OCI-LY7 (cell line): ENCODE data around the gene MEF2A.

Source experiments
- CTCF ChIP-seq: fragments of 200-600 bp; sonication (generic); conservative IDR thresholded peaks from 2 replicates; pipeline ENCODE4 v1.5.1; 2014; ENCODE audit warnings: mild to moderate bottlenecking, antibody characterized with exemption, low read length, moderate library complexity, mixed read lengths
- EZH2phosphoT487 ChIP-seq: fragments of 200-600 bp; sonication (generic); IDR thresholded peaks from 2 replicates; pipeline ENCODE4 v1.6.1; 2018; ENCODE audit warnings: low read depth, borderline replicate concordance, mild to moderate bottlenecking, mixed run types, antibody characterized with exemption, low read length, moderate library complexity, mixed read lengths

GRCh38 chr15:99616773-99617342, 51.1 kb downstream of the MEF2A start:
- TF ChIP-seq CTCF (no peak), EZH2phosphoT487 (no peak)
